GM18870 (cell line): ENCODE results near the gene DOCK4.
A peak's percentile ranks its signal among the peaks of the same experiment; 100 is the strongest.

Experiments
- ATAC-seq: cut with Tn5 transposase; IDR thresholded peaks from one replicate; pipeline ENCODE4 v1.9.1; 2021; ENCODE audit warnings: moderate library complexity; ENCODE audit not compliant: unreplicated experiment

Gene DOCK4

GRCh38 chr7:112015146-112015545, 191.1 kb downstream of the DOCK4 start:
- ATAC-seq, result no peak

GRCh38 chr7:112014347-112014746, 191.9 kb downstream of the DOCK4 start:
- no peak for ATAC-seq

- ATAC-seq, result no peak
Measured at GRCh38 chr7:112013274-112013673, 192.9 kb downstream of the DOCK4 start.

- ATAC-seq, result no peak
Measured at GRCh38 chr7:112012242-112012641, 194.0 kb downstream of the DOCK4 start.

- no peak for ATAC-seq
Measured at GRCh38 chr7:112010994-112011393, 195.2 kb downstream of the DOCK4 start.

- no peak for ATAC-seq
Measured at GRCh38 chr7:112010109-112010508, 196.1 kb downstream of the DOCK4 start.

- peak; percentile 78 for ATAC-seq
Measured at GRCh38 chr7:112009081-112009480, 197.1 kb downstream of the DOCK4 start.

- ATAC-seq, result no peak
Measured at GRCh38 chr7:112007185-112007584, 199.0 kb downstream of the DOCK4 start.

GRCh38 chr7:112006071-112006470, 200.1 kb downstream of the DOCK4 start:
- ATAC-seq, result no peak

- no peak for ATAC-seq
Measured at GRCh38 chr7:112005205-112005775, 200.9 kb downstream of the DOCK4 start.

- no peak for ATAC-seq
Measured at GRCh38 chr7:112001091-112001826, 204.9 kb downstream of the DOCK4 start.

- no peak for ATAC-seq
Measured at GRCh38 chr7:111998326-111998725, 207.9 kb downstream of the DOCK4 start.

GRCh38 chr7:111997546-111997945, 208.7 kb downstream of the DOCK4 start:
- no peak for ATAC-seq

GRCh38 chr7:111992601-111993000, 213.6 kb downstream of the DOCK4 start:
- no peak for ATAC-seq

GRCh38 chr7:111990643-111991042, 215.6 kb downstream of the DOCK4 start:
- no peak for ATAC-seq

GRCh38 chr7:111987886-111988285, 218.3 kb downstream of the DOCK4 start:
- no peak for ATAC-seq

- no peak for ATAC-seq
Measured at GRCh38 chr7:111987115-111987826, 218.9 kb downstream of the DOCK4 start.

- no peak for ATAC-seq
Measured at GRCh38 chr7:111986601-111987000, 219.6 kb downstream of the DOCK4 start.

GRCh38 chr7:111985798-111986197, 220.4 kb downstream of the DOCK4 start:
- ATAC-seq, result no peak

GRCh38 chr7:111982804-111983203, 223.4 kb downstream of the DOCK4 start:
- ATAC-seq, result no peak

- ATAC-seq, result no peak
Measured at GRCh38 chr7:111982133-111982532, 224.1 kb downstream of the DOCK4 start.

GRCh38 chr7:111980725-111981124, 225.5 kb downstream of the DOCK4 start:
- no peak for ATAC-seq
